ENCODE results near the gene CMSS1.
A peak's percentile ranks its signal among the peaks of the same experiment; 100 is the strongest.

CMSS1 gene

GRCh38 chr3:100001526-100002270, 184.0 kb downstream of the CMSS1 start:
- no peak for FAIRE-seq

- no peak for FAIRE-seq
Observed at GRCh38 chr3:100002599-100003350, 185.1 kb downstream of the CMSS1 start.

GRCh38 chr3:100003609-100004503, 186.2 kb downstream of the CMSS1 start:
- no peak for FAIRE-seq

- no peak for FAIRE-seq
Observed at GRCh38 chr3:100004931-100005330, 187.3 kb downstream of the CMSS1 start.

- no peak for FAIRE-seq
Observed at GRCh38 chr3:100005665-100006393, 188.2 kb downstream of the CMSS1 start.

- peak; percentile 18 for FAIRE-seq
Observed at GRCh38 chr3:100006570-100007271, 189.1 kb downstream of the CMSS1 start.

- FAIRE-seq, result no peak
Observed at GRCh38 chr3:100007313-100007712, 189.7 kb downstream of the CMSS1 start.

- no peak for FAIRE-seq
Observed at GRCh38 chr3:100008081-100008698, 190.5 kb downstream of the CMSS1 start.

- no peak for FAIRE-seq
Observed at GRCh38 chr3:100009276-100010086, 191.8 kb downstream of the CMSS1 start.

GRCh38 chr3:100010087-100010417, 192.4 kb downstream of the CMSS1 start:
- FAIRE-seq, result no peak

- FAIRE-seq, result no peak
Observed at GRCh38 chr3:100018806-100019205, 201.1 kb downstream of the CMSS1 start.

GRCh38 chr3:100019719-100020118, 202.1 kb downstream of the CMSS1 start:
- no peak for FAIRE-seq

GRCh38 chr3:100020876-100021644, 203.4 kb downstream of the CMSS1 start:
- no peak for FAIRE-seq

- no peak for FAIRE-seq
Observed at GRCh38 chr3:100022506-100022905, 204.8 kb downstream of the CMSS1 start.

- FAIRE-seq, result no peak
Observed at GRCh38 chr3:100023150-100023549, 205.5 kb downstream of the CMSS1 start.

- FAIRE-seq, result no peak
Observed at GRCh38 chr3:100023595-100023994, 205.9 kb downstream of the CMSS1 start.

GRCh38 chr3:100024520-100025303, 207.1 kb downstream of the CMSS1 start:
- FAIRE-seq, result no peak

GRCh38 chr3:100027321-100027720, 209.7 kb downstream of the CMSS1 start:
- no peak for FAIRE-seq

GRCh38 chr3:100029052-100029451, 211.4 kb downstream of the CMSS1 start:
- no peak for FAIRE-seq
